OCI-LY3 (cell line): Measurements from ENCODE around the gene RING1.

Experiments
- H2AFZ ChIP-seq: fragments of 200-600, 300-600 bp; shearing (Covaris generic); 2 replicates; pipeline ENCODE4 v1.6.0; 2014; ENCODE audit warnings: antibody characterized with exemption, low read depth, low read length
- H3K27ac ChIP-seq: fragments of 200-600, 300-600 bp; sonication (generic); 2 replicates; pipeline ENCODE4 v1.5.1; 2014; ENCODE audit warnings: mild to moderate bottlenecking, low read length, moderate library complexity, mixed read lengths
- H3K27me3 ChIP-seq: fragments of 200-600, 300-600 bp; sonication (generic); 2 replicates; pipeline ENCODE4 v1.6.1; 2014; ENCODE audit warnings: low read depth, low read length, mixed read lengths
- H3K36me3 ChIP-seq: fragments of 200-600, 300-600 bp; sonication (generic); replicated peaks from 2 replicates; pipeline ENCODE3; 2014; ENCODE audit warnings: low read depth, low read length, mixed read lengths
- H3K4me1 ChIP-seq: fragments of 300-600, 200-600 bp; sonication (generic); 2 replicates; pipeline ENCODE4 v1.6.1; 2014; ENCODE audit warnings: low read length, mixed read lengths
- H3K4me2 ChIP-seq: fragments of 200-600, 300-600 bp; sonication (generic); 2 replicates; pipeline ENCODE4 v1.6.1; 2014; ENCODE audit warnings: low read length, mixed read lengths
- H3K4me3 ChIP-seq: fragments of 300-600, 200-600 bp; sonication (generic); 2 replicates; pipeline ENCODE4 v1.5.1; 2014; ENCODE audit warnings: antibody characterized with exemption, mild to moderate bottlenecking, low read length, moderate library complexity
- H3K79me2 ChIP-seq: fragments of 300-600, 200-600 bp; shearing (Covaris generic); 2 replicates; pipeline ENCODE4 v1.6.1; 2014; ENCODE audit warnings: mild to moderate bottlenecking, low read length, mixed read lengths
- H3K9ac ChIP-seq: fragments of 300-600, 200-600 bp; shearing (Covaris generic); 2 replicates; pipeline ENCODE4 v1.6.0; 2014; ENCODE audit warnings: mild to moderate bottlenecking, low read length, moderate library complexity
- H3K9me3 ChIP-seq: fragments of 200-600, 300-600 bp; shearing (Covaris generic); 2 replicates; pipeline ENCODE4 v1.6.1; 2014; ENCODE audit warnings: low read length, mixed read lengths; ENCODE audit not compliant: insufficient read depth
- H4K20me1 ChIP-seq: fragments of 200-600, 300-600 bp; sonication (generic); 2 replicates; pipeline ENCODE4 v1.6.1; 2016; ENCODE audit warnings: low read length, mixed read lengths; ENCODE audit not compliant: insufficient read depth
- CTCF ChIP-seq: fragments of 200-600, 300-600 bp; sonication (generic); IDR thresholded peaks from 2 replicates; pipeline ENCODE4 v1.5.1; 2014; ENCODE audit warnings: antibody characterized with exemption, low read length, low read depth
- EZH2phosphoT487 ChIP-seq: fragments of 200-600 bp; shearing (Covaris generic); IDR thresholded peaks from 2 replicates; pipeline ENCODE4 v1.6.1; 2018; ENCODE audit warnings: antibody characterized with exemption, mixed run types, low read depth

RING1 gene

GRCh38 chr6:33199687-33200218 lies 8.5 kb upstream of the RING1 start:
- H4K20me1 ChIP-seq = no peaks in the 10 kb centered on the region; the same call in 1 of the 2 replicates
- peak overlapping the region; percentile 98 for H3K9ac ChIP-seq
- peaks cover 36% of the 10 kb centered on the region for H3K79me2 ChIP-seq
- TF ChIP-seq CTCF = no peak
- no peak for TF ChIP-seq EZH2phosphoT487
- peaks cover 32% of the 10 kb centered on the region for H3K36me3 ChIP-seq
- H3K9me3 ChIP-seq = no peaks in the 10 kb centered on the region
- H3K4me1 ChIP-seq = peaks cover 15% of the 10 kb centered on the region
- H3K4me3 ChIP-seq = peak overlapping the region; percentile 97
- peak overlapping the region; percentile 84 for H3K27ac ChIP-seq
- no peaks in the 10 kb centered on the region for H3K27me3 ChIP-seq
- H2AFZ ChIP-seq = no peak overlapping the region
- H3K4me2 ChIP-seq = peak overlapping the region; percentile 93

- peaks cover 36% of the 10 kb centered on the region for H3K79me2 ChIP-seq
- H3K9me3 ChIP-seq = no peaks in the 10 kb centered on the region
- H4K20me1 ChIP-seq = no peaks in the 10 kb centered on the region; the same call in 1 of the 2 replicates
- no peaks in the 10 kb centered on the region for H3K27me3 ChIP-seq
- peaks cover 19% of the 10 kb centered on the region for H3K4me1 ChIP-seq
- peak within 1 kb of the TSS; percentile 84 for H3K27ac ChIP-seq
- peak within 1 kb of the TSS; percentile 100 for H3K4me2 ChIP-seq
- peaks cover 28% of the 10 kb centered on the region for H3K36me3 ChIP-seq
- H2AFZ ChIP-seq = peak within 1 kb of the TSS; percentile 76; the same call in 1 of the 2 replicates
- peak within 1 kb of the TSS; percentile 97 for H3K4me3 ChIP-seq
- TF ChIP-seq CTCF (no peak), EZH2phosphoT487 (no peak)
- H3K9ac ChIP-seq = peak within 1 kb of the TSS; percentile 98
These were observed 7.8 kb upstream of the RING1 start, which contains the start of the genes RXRB and SLC39A7 for GRCh38 chr6:33200219-33201146. TSS of gene RXRB (minus strand) at chr6:33200665. CDS start at chr6:33200476, 189 bp downstream. TSS of gene SLC39A7 (plus strand) at chr6:33200867. CDS start at chr6:33201246, 379 bp downstream.

GRCh38 chr6:33201147-33201545 lies 7.2 kb upstream of the RING1 start:
- peaks cover 22% of the 10 kb centered on the region for H3K4me1 ChIP-seq
- H2AFZ ChIP-seq = no peak overlapping the region
- H3K79me2 ChIP-seq = peaks cover 36% of the 10 kb centered on the region
- no peaks in the 10 kb centered on the region for H3K27me3 ChIP-seq
- peak overlapping the region; percentile 84 for H3K27ac ChIP-seq
- H3K9ac ChIP-seq = peak overlapping the region; percentile 98
- no peaks in the 10 kb centered on the region for H3K9me3 ChIP-seq
- peaks cover 24% of the 10 kb centered on the region for H3K36me3 ChIP-seq
- H4K20me1 ChIP-seq = no peaks in the 10 kb centered on the region; the same call in 1 of the 2 replicates
- H3K4me3 ChIP-seq = peak overlapping the region; percentile 97
- H3K4me2 ChIP-seq = peak overlapping the region; percentile 100
- TF ChIP-seq EZH2phosphoT487 (no peak), CTCF (no peak)

- Histone ChIP-seq H4K20me1 (no peaks in the 10 kb centered on the region; the same call in 1 of the 2 replicates), H3K9me3 (no peaks in the 10 kb centered on the region), H3K27me3 (no peaks in the 10 kb centered on the region), H3K4me2 (peak overlapping the region; percentile 100), H3K79me2 (peaks cover 36% of the 10 kb centered on the region), H3K36me3 (peaks cover 23% of the 10 kb centered on the region), H3K4me1 (peaks cover 22% of the 10 kb centered on the region), H3K4me3 (peak overlapping the region; percentile 97), H2AFZ (no peak overlapping the region), H3K9ac (peak overlapping the region; percentile 98; the same call in 1 of the 2 replicates), H3K27ac (no peak overlapping the region)
- TF ChIP-seq EZH2phosphoT487 (no peak), CTCF (no peak)
These were observed 6.4 kb upstream of the RING1 start for GRCh38 chr6:33201935-33202334.
